Measurements from ENCODE around the gene TIMD4.

TIMD4 gene

DNA sequence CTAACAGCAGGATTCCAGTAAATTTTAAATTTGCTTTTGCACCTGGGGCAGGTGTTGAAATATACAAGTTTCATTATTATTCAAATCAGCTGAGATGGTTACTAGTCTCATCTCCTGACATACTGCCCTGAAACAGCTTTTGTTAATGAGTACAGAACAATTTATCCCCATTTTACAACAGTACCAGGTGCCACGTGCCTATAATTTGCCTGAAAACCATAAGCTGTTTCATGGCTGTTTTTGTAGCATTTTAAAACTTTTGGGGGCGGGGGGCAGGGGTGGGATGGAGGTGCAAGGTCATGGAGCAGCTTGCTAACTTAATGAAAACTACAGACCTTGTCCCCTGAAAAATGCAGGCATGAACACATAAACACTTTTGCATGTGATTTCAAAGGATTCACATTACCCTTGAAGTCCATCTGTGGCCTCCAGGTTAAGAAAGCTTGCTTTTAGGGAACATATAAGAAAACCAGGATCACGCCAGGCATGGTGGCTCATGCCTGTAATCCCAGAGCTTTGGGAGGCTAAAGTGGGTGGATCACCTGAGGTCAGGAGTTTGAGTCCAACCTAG lies 42.1 kb downstream of the TIMD4 start:
- DNase-seq = no peak

DNA sequence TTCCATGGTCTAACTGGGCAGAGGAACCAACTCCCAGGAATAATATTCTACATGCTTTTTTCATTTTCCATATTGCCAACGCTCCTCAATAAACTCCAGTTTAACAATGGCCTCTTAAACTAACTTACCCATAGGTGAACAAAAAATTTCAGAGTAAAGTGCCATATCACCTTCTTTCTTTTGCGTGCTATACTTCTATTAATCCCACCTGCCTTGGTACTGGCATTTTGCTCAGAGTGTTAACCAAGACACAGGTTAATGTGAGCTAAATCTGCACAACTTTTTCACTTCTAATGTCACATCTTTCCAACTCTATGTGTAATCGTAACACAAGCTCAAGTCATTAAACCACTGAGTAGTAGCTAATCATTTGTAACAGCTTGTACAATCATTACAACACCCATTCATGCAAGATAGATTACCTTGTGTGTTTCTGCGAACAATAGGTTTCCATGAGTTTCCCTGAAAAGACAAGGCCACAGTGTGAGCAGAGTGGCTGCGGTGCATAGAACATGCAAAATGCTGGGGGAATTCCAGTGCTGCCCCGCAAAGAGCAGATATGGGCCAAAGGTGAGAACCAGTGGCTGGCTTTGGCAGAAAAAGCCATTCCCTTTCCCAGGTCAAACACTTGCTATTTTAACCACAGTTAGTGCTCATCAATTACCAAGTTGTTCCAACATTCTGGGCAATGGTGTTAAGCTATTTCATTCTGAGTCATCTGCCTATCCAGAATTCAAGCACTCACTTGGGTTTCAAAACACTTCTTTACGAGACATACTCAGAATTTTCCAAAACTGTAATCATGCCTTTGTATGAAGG lies 42.8 kb downstream of the TIMD4 start:
- no peak for DNase-seq

DNA sequence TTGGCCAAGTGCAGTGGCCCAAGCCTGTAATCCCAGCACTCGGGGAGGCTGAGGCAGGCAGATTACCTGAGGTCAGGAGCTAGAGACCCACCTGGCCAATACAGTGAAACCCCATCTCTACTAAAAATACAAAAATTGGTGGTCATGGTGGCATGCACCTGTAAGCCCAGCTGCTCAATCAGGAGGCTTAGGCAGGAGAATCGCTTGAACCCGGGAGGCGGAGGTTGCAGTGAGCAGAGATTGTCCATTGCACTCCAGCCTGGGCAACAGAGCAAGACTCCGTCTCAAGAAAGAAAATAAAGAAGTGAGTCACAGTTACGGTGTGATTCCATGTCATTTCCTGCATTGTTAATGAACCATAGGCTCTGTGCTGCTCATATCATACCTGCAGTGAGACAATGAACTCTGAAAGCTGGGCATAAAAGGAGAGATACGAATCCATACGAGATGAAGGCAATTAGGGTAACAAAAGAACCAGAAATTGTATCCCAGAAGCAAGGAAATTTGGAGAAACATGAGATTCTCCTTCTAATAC lies 44.6 kb downstream of the TIMD4 start:
- DNase-seq = no peak

DNA sequence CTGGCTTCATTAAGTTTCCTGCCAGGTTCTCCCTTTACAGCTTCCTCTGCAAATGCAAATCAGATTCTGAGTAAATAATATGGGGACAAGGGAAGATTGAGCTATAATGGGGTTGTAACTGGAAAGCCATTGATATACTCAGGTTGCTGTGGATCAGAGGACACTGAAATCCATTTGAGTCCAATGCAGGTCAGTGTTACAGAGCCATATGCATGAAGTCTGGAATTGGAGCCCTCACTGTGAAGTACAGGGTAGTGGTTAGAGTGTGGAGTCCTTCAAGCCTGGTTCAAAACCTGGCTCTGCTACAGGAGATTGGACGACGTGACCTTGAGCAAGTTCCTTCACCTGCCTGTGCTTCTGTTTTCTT lies 48.7 kb downstream of the TIMD4 start:
- no peak for DNase-seq

DNA sequence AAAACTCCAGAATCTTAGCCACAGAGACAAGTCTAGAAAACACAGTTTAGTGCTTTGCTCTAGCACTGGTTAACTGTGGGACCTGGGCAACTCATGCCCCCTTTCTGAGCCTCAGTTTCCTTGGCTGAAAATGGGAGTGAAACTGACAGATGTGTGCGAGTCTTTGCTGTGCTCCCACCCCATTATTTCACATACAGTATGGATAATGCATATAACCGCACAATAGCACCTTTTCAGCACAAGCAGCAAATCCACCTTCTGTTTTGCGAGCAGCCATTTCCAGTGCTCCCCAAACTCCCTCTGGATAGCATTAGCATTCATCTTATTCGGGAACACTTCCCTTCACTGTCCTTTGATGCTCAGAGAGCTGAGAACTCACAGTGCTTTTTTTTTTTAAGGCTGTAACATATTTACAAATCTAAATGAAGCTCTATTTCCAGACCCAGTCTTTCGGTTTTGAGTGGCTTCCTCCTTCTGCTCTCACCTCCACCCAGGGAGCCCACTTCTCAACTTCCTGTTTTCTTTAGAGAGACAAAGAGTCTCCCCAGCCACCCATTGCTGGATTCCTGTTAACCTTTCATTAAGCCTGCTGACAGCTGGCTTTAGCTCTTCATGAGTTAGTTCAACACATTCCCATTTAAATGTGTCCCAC lies 49.2 kb downstream of the TIMD4 start:
- no peak for DNase-seq

DNA sequence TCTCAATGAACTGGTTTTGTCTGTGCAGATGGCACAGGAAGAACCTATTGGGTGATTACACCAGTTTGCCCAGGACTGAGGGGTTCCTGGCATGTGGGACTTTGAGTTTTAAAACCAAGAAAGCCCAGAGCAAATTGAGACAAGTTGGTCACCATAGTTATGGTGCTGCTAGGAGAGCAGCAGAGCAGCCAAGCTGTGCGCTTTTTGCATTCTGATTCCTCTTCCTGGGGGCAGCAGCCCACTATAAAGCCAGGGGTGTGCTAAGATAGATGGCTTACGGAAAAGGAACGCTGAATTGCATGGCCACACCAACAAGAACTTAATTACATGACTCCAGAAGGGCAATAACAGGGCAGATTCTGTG lies 49.7 kb downstream of the TIMD4 start:
- no peak for DNase-seq

DNA sequence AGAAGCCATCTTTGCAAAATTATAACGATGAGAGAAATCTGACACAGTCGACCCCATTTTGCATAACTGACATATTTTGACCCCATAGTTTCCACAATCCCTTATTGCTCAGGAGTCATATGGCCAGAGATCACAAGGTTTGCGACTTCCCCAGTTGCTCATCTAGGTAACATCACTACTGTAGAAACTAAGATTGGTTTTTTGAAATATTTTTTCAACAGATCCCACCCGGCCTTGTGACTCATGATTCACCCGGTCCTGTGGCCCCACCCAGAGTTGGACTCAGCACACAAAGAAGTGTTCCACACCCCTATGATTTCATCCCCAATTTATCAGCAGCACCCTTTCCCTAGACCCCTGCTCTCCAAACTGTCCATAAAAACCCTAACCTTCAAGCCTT lies 50.2 kb downstream of the TIMD4 start:
- no peak for DNase-seq

DNA sequence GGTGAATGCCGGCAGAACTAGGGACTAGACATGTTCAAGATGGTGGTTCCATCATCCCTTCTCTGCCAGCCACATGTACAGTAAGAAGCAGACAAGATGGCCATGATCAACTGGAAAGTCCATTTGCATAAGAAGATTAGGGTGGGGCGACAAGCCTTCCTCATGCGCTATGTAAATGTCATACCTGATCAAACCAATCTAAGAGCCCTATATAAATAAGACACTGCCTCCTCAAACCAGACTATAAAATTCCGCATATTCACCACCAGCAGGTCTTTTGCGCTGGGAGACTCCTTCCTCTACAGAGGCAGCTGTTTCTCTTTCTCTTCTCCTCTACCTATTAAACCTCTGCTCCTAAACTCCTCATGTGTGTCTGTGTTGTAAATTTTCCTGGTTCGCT lies 53.8 kb downstream of the TIMD4 start:
- DNase-seq = no peak

DNA sequence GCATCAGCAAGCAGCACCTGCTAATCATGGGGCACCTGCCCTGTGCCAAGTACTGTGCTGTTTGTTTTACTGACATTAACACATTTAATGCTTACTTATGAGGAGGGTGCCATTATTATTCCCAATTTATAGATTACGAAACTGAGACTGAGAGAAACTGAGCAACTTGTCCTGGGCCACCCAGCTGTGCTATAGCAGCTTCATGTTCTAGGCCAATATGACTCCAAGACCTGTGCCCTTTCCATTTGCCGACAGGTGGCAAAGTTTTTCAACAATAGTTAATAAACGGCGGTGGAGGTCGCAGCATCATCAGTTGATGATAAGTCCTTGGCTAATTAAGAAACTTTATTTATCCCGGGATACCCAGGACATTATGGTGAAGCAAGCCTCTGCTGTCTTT lies 55.4 kb downstream of the TIMD4 start:
- DNase-seq = no peak

DNA sequence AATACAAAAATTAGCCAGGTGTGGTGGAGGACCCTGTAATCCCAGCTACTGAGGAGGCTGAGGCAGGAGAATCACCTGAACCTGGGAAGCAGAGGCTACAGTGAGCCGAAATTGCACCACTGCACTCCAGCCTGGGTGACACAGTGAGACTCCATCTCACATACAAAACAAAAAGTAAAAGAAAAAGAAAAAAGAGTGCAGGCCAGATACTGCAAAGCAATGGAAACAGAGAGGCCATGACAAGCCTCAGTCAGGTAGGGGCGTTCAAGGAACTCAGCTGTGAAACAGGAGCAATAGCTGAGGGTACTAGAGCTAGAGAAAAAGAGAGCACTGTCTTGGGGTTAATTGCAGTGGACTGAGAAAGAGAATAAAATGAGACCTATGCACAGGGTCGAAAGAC lies 56.2 kb downstream of the TIMD4 start:
- no peak for DNase-seq

DNA sequence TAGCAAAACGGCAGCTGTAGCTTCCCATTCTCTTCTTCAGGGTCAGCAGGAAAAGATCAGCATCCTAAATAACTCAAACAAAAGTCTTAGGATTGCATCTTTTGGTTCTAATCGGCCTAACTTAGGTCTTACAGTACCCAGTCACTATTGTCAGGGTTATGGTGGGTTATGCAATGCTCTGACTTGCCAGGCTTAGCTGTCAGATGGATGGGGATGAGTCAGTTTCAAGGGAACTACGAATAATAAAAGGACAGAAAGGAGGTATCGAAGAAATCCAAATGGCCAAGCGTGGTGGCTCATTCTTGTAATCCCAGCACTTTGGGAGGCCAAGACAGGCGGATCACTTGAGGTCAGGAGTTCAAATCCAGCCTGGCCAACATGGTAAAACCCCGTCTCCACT lies 66.5 kb downstream of the TIMD4 start:
- no peak for DNase-seq

DNA sequence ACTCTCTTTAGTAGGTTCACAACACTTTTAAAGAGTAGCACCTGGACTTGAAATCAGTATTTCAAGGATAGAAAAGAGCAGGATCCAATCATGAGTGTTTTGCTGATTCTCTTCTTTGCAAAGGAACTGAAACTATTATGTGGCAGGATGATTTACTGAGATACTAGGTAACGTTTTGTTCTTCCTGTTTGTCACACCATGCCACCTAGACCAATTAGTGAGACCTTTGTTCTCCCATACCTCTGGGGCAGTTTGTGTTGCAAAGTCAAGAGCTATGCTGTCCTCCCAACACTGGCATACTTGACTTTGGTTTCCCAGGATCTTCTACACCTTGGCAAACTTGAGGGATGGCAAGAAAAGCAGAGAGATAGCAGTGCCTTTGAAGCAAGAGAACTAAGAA lies 69.5 kb downstream of the TIMD4 start:
- DNase-seq = no peak

DNA sequence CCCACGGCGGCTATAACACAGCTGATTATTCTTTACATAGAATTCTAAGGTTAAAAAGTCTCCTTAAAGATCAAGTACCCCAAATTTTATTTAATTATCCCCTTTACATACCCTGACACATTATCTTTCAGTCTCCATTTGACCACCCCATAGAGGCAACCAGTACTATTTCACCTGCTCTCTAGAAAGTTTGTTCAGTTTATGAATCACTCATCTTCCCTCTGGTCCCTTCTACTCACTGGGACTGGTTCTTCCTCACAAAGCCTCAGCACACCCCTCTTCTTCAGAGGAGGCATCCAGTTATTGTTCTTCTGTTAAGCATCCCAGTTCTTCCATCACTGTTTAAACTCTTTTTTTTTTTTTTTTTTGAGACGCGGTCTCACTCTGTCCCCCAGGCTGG lies 70.2 kb downstream of the TIMD4 start:
- no peak for DNase-seq

DNA sequence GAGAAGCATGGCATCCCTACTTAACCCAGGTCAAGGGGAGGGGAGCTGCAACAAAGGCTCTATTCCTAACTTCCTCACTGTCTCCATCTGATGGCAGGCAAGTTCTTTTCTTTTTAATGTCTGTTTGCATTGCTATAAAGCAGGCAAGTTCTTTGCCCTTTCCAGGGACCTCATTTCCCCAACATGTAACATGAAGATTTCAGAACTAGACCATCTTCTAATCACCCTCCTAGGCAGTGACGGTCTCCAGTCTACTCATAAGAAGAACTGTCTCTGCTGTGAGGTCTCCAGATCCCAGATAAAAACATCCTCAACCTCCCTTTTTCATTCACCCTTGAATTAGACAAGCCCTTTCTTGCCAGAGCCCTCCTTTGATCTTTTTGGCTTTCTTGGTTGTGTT lies 70.8 kb downstream of the TIMD4 start:
- DNase-seq = no peak

DNA sequence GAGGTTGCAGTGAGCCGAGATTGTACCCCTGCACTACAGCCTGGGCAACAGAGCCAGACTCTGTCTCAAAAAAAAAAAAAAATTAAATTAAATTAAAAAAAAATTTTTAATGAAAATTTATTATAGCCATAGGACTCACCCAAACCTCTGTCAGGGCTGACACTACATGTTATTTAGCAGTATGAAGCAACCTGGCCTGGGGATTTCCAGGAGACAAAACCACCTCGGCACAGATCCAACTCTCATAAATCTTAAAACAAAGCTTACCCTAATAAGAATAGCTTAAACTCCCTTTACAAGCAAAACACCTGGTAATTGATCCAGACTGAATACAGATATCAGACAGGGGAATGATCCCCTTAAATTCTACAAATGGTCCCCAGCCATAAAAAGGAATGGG lies 74.5 kb downstream of the TIMD4 start:
- DNase-seq = no peak

DNA sequence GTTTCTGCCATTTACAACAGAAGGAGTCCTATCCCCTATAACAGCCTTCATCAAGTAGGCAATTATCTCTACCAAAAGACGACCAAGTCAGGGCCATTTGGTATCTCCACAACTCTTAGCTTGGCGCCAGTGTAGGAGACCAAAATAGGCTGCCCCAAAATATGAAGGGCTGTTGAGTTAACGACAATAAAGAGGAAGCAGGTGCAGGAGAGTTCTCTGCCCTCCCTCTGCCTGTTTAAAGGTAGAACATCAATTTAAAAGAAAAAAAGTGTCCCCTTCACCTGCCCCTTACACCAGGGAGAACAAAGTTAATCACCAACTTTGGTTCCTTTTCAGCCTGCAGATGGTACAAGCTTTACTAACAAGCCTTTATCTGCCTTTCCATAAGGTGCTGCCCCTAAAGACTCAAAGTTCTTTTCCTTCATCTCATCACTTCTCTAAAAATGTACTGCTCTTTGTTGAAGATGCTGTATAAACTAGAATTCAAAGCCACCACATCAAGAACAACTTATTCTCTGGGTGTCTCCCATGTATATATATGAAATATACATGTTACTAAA lies 79.6 kb downstream of the TIMD4 start:
- no peak for DNase-seq

DNA sequence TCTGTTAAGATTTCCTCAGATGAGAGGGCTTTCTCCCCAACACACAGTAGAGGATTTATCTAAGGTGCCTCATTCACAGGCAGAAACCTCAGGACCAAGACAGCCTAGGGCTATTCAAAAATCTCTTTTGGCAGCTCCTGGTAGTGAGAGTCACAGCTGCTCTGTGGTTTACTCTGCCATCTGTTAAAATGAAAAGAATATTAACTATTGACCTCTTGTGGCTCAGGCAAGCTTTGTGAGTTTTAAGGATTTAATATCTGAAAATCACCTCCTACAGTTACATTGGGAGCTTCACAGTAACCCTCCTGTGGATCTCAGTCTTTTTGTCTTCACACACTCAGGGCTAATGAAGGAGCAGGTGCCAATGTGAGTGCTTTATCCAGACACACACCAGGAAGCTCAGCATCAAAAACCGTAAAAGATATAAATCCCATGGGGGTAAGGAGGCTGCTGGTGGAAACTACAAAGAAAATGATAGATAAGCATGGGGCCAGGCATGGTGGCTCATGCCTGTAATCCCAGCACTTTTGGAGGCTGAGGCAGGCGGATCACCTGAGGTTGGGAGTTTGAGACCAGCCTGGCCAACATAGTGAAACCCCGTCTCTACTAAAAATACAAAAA lies 83.3 kb downstream of the TIMD4 start:
- no peak for DNase-seq

DNA sequence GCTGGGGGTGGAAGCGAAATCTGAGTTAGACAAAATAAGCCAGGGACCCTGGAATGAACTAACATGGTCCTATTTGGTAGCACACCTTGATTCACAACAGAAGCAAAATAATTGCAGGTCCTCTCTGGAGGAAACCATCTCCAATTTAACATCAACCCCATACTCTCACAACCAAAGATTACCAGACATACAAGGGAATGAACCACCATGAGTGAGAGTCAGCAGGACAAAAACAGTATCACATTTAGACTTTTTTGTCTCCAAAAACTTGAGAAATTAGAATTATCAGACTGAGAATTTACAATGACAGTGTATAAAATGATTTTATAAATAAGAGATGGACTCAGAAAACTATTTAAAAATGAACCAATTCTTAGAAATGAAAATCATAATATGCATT lies 91.8 kb downstream of the TIMD4 start:
- DNase-seq = no peak

DNA sequence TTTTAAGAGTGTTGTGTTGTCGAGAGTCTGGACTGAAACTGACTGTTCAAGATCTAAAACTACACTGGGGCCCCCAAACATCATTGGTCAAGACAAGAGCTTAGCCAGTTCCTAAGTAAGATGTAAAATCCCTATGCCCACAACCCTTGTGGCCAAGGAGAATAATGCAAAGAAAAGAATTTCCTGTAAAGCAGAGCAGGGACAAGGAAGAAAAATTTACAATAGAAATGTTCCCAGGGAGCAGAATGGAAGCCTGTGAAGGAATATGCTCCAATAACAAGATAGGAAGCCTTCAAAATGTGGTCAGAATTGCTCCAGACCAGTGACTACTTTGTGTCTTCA lies 92.6 kb downstream of the TIMD4 start:
- no peak for DNase-seq
